HepG2 (cell line): ENCODE data around the gene IMPACT. TPM values are rescaled to one million over a fixed set of nuclear protein-coding genes. Genes with fewer than 3 reads are reported as not detected.

Experiments
- AFF4 ChIP-seq: sonication (generic); formaldehyde crosslinking; IDR thresholded peaks from 2 replicates; pipeline ENCODE4 v1.4.0; 2020; ENCODE audit warnings: missing genetic modification reagents
- AKAP8 ChIP-seq: sonication (generic); formaldehyde crosslinking; IDR thresholded peaks from 2 replicates; pipeline ENCODE4 v1.5.1; 2020; ENCODE audit warnings: mild to moderate bottlenecking, missing genetic modification reagents
- ARHGAP35 ChIP-seq: sonication (generic); formaldehyde crosslinking; IDR thresholded peaks from 2 replicates; pipeline ENCODE4 v1.9.0; 2022; ENCODE audit warnings: mild to moderate bottlenecking, inconsistent platforms, moderate library complexity, missing genetic modification reagents, borderline replicate concordance
- ATF7 ChIP-seq, 2 experiments: fragments of 450-650 bp in 1 of 2; sonication (generic) in 1 of 2; formaldehyde crosslinking in 1 of 2; IDR thresholded peaks; 2 replicates each; pipeline versions ENCODE4 v1.4.0 to v1.6.1; 2016 to 2020; ENCODE audit warnings: antibody characterized with exemption in 1 of 2, mild to moderate bottlenecking in 1 of 2, missing genetic modification reagents in 1 of 2
- BCLAF1 ChIP-seq: fragments of 450-650 bp; IDR thresholded peaks from 2 replicates; pipeline ENCODE4 v1.6.1; 2017; ENCODE audit warnings: mild to moderate bottlenecking
- CREB1 ChIP-seq, 2 experiments: fragments of 450-650 bp in 1 of 2; IDR thresholded peaks; 2 replicates each; pipeline ENCODE4 v1.6.1; 2016 to 2017; ENCODE audit warnings: control low read depth in 1 of 2, mild to moderate bottlenecking in 1 of 2, missing compliant biosample characterization in 1 of 2, missing genetic modification characterization in 1 of 2
- DR1 ChIP-seq: sonication (generic); formaldehyde crosslinking; IDR thresholded peaks from 2 replicates; pipeline ENCODE4 v1.8.0; 2021; ENCODE audit warnings: mild to moderate bottlenecking, missing genetic modification reagents, inconsistent platforms
- ETV6 ChIP-seq: sonication (generic); formaldehyde crosslinking; conservative IDR thresholded peaks from 2 replicates; pipeline ENCODE4 v1.4.0; 2020; ENCODE audit warnings: missing genetic modification reagents
- GMEB2 ChIP-seq: IDR thresholded peaks from 2 replicates; pipeline ENCODE4 v1.6.1; 2016; ENCODE audit warnings: missing biosample characterization, missing genetic modification reagents, low read depth
- HOXD1 ChIP-seq: sonication (generic); formaldehyde crosslinking; IDR thresholded peaks from 2 replicates; pipeline ENCODE4 v1.5.0; 2020; ENCODE audit warnings: missing genetic modification reagents
- KLF15 ChIP-seq: sonication (generic); formaldehyde crosslinking; IDR thresholded peaks from 2 replicates; pipeline ENCODE4 v1.8.1; 2023; ENCODE audit warnings: borderline replicate concordance, mild to moderate bottlenecking, inconsistent platforms, missing genetic modification reagents, mixed read lengths
- MEIS1 ChIP-seq: sonication (generic); formaldehyde crosslinking; IDR thresholded peaks from 2 replicates; pipeline ENCODE4 v1.9.0; 2021; ENCODE audit warnings: mild to moderate bottlenecking, missing genetic modification reagents, moderate library complexity, borderline replicate concordance
- MIER3 ChIP-seq: IDR thresholded peaks from 2 replicates; pipeline ENCODE4 v1.6.1; 2016; ENCODE audit warnings: missing compliant biosample characterization, borderline replicate concordance
- RBM39 ChIP-seq: fragments of 200-400 bp; formaldehyde crosslinking; IDR thresholded peaks from one replicate; pipeline ENCODE4 v1.6.1; 2018; ENCODE audit warnings: antibody characterized with exemption, mild to moderate bottlenecking, low read depth, low read length; ENCODE audit not compliant: poor library complexity, severe bottlenecking
- TP53 ChIP-seq: sonication (generic); formaldehyde crosslinking; conservative IDR thresholded peaks from 2 replicates; pipeline ENCODE4 v1.4.0; 2020; ENCODE audit warnings: missing genetic modification reagents
- ZNF574 ChIP-seq: sonication (generic); formaldehyde crosslinking; IDR thresholded peaks from 2 replicates; pipeline ENCODE4 v1.4.0; 2020; ENCODE audit warnings: missing genetic modification reagents
- ZNF709 ChIP-seq: sonication (generic); formaldehyde crosslinking; IDR thresholded peaks from 2 replicates; pipeline ENCODE4 v1.5.0; 2020; ENCODE audit warnings: mild to moderate bottlenecking, missing genetic modification reagents
- polyA plus RNA-seq, 8 experiments: library from polyadenylated mRNA; depleted of rRNA in 3 of 8; stranded (reverse) in 7 of 8; unstranded in 1 of 8; fragments of >200 nt; fragmentation: Illumina TruSeq in 4 of 8; extraction: Trizol in 4 of 8; gene quantifications; 2 replicates each; pipeline versions ENCODE4 v1.2.1 to v1.2.3, GENCODE V29; 2011 to 2016; ENCODE audit warnings: low read depth in 4 of 8, missing spikeins in 1 of 8, mixed read lengths in 1 of 8; ENCODE audit not compliant: insufficient read depth in 1 of 8
- total RNA-seq, 5 experiments: library from RNA; depleted of rRNA; stranded (reverse); fragments of >200 nt; fragmentation: Illumina TruSeq; extraction: Trizol; gene quantifications; 2 replicates each; pipeline ENCODE4 v1.2.3, GENCODE V29; 2016; ENCODE audit warnings: low read depth in 1 of 5

Gene IMPACT
- total and polyA plus RNA-seq, 2 of the 13 experiments (the other 11 are each of a cell fraction or from before 2014, with no cell fraction given), result 5.0 to 7.7 TPM

GRCh38 chr18:24426398-24427294 is at the start of gene IMPACT (continued):
- TF ChIP-seq BCLAF1 (no peak), CREB1 (IDR thresholded peaks at IDR 0.05) (no peak), CREB1 (CRISPR knock-in tag; IDR thresholded peaks at IDR 0.05) (no peak), ZNF709 (CRISPR knock-in tag) (peak; percentile 80), ARHGAP35 (CRISPR knock-in tag) (no peak), DR1 (CRISPR knock-in tag) (no peak), RBM39 (no peak), KLF15 (CRISPR knock-in tag) (no peak), GMEB2 (CRISPR knock-in tag) (no peak), AKAP8 (no peak), HOXD1 (no peak; the same call in 1 of the 2 replicates), MEIS1 (CRISPR knock-in tag) (no peak), ATF7 (IDR thresholded peaks at IDR 0.05) (no peak), ATF7 (CRISPR knock-in tag; IDR thresholded peaks at IDR 0.05) (no peak), ETV6 (no peak), TP53 (CRISPR knock-in tag) (no peak), ZNF574 (peak; percentile 65), MIER3 (CRISPR knock-in tag) (no peak), AFF4 (CRISPR knock-in tag) (no peak)
